Fibroblast of villous mesenchyme (primary cell): ENCODE data around the gene SELENOK. TPM values are rescaled to one million over a fixed set of nuclear protein-coding genes. Genes with fewer than 3 reads are reported as not detected.

ENCODE experiments used
- DNase-seq: peaks from one replicate; pipeline ENCODE4 v3.0.0-alpha.2; 2010; ENCODE audit warnings: low read depth
- H3K4me3 ChIP-seq: 2 replicates; pipeline ENCODE4 v1.5.1; 2011; ENCODE audit warnings: low read depth, mild to moderate bottlenecking, low read length
- total RNA-seq: library from RNA; depleted of rRNA; stranded (reverse); fragments of >200 nt; gene quantifications from 2 replicates; pipeline ENCODE4 v1.2.3, GENCODE V29; 2012
- TF ChIP-seq, protein P1 (sequence below): IDR thresholded peaks from 2 replicates; pipeline ENCODE4 v1.5.1; 2012; ENCODE audit warnings: low read depth, mild to moderate bottlenecking, low read length; ENCODE audit not compliant: insufficient read depth

SELENOK gene
- total RNA-seq, 1 donor, result 19.4 TPM

DNA sequence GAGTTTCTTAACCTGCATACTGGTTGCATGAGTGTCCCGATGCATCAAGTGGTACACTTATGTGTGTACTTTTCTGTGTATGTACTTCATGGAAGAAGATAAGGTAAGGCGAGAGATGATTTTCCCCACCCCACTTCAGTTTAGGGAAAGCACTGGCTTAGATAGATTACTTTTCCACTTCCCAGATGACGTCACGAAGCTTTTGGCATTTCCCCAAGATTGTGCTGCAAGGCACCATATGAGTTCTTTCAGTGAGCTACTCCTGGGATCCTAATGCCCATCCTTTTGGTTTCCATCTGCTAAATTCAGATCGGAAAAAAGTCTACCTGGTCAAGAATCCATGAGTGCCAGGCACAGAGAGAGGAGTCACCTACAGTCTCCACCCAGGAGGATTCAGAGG, 40.8 kb downstream of the SELENOK start:
- no peak overlapping the region for H3K4me3 ChIP-seq
- peak; percentile 67 for DNase-seq
- TF ChIP-seq, protein P1, sequence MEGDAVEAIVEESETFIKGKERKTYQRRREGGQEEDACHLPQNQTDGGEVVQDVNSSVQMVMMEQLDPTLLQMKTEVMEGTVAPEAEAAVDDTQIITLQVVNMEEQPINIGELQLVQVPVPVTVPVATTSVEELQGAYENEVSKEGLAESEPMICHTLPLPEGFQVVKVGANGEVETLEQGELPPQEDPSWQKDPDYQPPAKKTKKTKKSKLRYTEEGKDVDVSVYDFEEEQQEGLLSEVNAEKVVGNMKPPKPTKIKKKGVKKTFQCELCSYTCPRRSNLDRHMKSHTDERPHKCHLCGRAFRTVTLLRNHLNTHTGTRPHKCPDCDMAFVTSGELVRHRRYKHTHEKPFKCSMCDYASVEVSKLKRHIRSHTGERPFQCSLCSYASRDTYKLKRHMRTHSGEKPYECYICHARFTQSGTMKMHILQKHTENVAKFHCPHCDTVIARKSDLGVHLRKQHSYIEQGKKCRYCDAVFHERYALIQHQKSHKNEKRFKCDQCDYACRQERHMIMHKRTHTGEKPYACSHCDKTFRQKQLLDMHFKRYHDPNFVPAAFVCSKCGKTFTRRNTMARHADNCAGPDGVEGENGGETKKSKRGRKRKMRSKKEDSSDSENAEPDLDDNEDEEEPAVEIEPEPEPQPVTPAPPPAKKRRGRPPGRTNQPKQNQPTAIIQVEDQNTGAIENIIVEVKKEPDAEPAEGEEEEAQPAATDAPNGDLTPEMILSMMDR, result no peak

- no peak overlapping the region for H3K4me3 ChIP-seq
- DNase-seq, result no peak
- TF ChIP-seq, protein P1, result no peak
These were observed 41.7 kb downstream of the SELENOK start for GRCh38 chr3:53849916-53850315.

DNA sequence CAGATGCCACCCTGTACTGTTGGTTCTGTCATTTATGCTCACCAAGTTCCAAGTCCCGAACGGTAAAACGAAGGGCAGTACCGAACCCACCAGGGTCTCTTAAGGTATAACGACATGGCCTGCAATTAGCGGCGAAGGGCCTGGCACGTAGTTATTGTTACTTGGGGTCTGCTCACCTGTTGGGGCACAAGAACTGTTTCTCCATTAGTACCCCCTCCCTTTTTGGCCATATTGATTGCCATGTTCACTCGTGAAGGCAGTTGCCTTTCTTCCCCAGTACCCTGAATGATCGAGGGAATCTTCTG, 44.9 kb downstream of the SELENOK start:
- no peak overlapping the region for H3K4me3 ChIP-seq
- TF ChIP-seq, protein P1, result no peak
- no peak for DNase-seq

DNA sequence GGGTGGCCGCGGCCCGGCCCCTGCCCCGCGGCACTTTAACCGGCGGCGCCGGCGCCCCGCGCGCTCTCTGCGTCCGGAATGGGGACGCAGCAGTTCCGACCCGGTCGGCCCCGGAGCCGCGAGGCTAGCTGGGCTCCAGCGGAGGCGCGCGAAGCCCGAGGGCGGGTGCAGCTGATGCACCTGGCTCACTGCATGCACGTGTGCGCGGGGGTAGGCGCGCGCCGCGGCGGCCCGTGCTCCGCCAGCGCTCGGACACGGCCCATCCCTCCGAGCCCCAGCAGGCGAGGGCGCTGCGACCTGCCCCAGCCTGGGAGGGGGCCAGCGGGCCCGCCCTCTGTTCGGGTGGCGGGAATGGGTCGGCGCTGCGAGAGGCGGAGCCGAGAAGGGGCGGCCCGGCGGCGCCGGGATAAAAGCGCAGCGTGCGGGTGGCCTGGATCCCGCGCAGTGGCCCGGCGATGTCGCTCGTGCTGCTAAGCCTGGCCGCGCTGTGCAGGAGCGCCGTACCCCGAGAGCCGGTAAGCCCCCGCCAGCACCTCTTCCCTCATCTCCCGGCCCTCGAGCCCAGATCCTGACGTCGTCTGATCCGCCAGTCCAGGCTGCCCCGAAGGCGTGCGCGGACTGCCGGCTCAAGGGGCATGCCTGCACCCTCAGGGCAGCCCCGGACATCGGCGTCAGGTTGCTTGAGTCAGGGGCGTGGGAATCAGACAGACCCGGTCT, 45.4 kb downstream of the SELENOK start, which contains the start of the genes CHDH and IL17RB:
TSS of gene CHDH (minus strand) at position 286 of the 717 bp plus-strand sequence. CDS start 22,411 bp downstream, outside the sequence.
TSS of gene IL17RB (plus strand) at position 435 of the 717 bp plus-strand sequence. CDS start at position 456, 21 bp downstream.
- TF ChIP-seq, protein P1, result no peak
- H3K4me3 ChIP-seq, result peak within 1 kb of the TSS; percentile 56
- DNase-seq, result no peak

DNA sequence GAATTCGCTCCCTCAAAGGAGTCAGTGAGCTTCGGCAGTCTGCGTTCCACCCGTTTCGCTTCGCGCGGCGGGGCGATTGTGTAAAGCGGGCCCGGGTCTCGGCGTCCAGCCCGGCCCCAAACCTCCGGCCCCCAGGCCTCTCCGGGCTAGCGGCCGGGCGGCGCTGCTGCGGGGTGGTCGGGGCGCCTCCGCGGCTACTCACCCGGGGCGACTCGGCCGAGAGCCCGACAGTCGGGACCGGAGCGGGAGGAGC, 45.9 kb downstream of the SELENOK start:
- TF ChIP-seq, protein P1, result no peak
- no peak for DNase-seq
- H3K4me3 ChIP-seq, result peak overlapping the region; percentile 56

GRCh38 chr3:53845103-53845880, 46.4 kb downstream of the SELENOK start:
- peak; percentile 40 for DNase-seq
- H3K4me3 ChIP-seq, result peak overlapping the region; percentile 56
- TF ChIP-seq, protein P1, result peak; percentile 24
